Endodermal cell (in vitro differentiated cells): Measurements from ENCODE around the gene KRT2. TPM values are rescaled to one million over a fixed set of nuclear protein-coding genes. Genes with fewer than 3 reads are reported as not detected.

Experiments
- DNase-seq: peaks from one replicate; pipeline ENCODE4 v3.0.0-alpha.2; 2017
- H3K27ac ChIP-seq: 2 replicates; pipeline ENCODE4 v1.5.1; 2013; ENCODE audit warnings: mild to moderate bottlenecking, low read depth, low read length, moderate library complexity
- H3K27me3 ChIP-seq: 2 replicates; pipeline ENCODE4 v1.6.1; 2013; ENCODE audit warnings: mild to moderate bottlenecking, low read length, moderate library complexity; ENCODE audit not compliant: insufficient read depth, control insufficient read depth, poor library complexity, severe bottlenecking
- H3K36me3 ChIP-seq: 2 replicates; pipeline ENCODE4 v1.7.0; 2013; ENCODE audit warnings: mild to moderate bottlenecking, low read length, moderate library complexity; ENCODE audit not compliant: control insufficient read depth, insufficient read depth
- H3K4me1 ChIP-seq: one replicate; pipeline ENCODE4 v1.7.0; 2013; ENCODE audit warnings: low read length; ENCODE audit not compliant: control insufficient read depth, insufficient read depth
- H3K4me3 ChIP-seq: 2 replicates; pipeline ENCODE4 v1.5.1; 2013; ENCODE audit warnings: mild to moderate bottlenecking, low read length, moderate library complexity
- H3K9ac ChIP-seq: 2 replicates; pipeline ENCODE4 v1.6.1; 2013; ENCODE audit warnings: mild to moderate bottlenecking, low read length, moderate library complexity; ENCODE audit not compliant: poor library complexity, severe bottlenecking; ENCODE audit errors: extremely low read depth
- H3K9me3 ChIP-seq: 2 replicates; pipeline ENCODE4 v1.6.1; 2013; ENCODE audit warnings: mild to moderate bottlenecking, low read length, moderate library complexity; ENCODE audit not compliant: control insufficient read depth
- H3K27ac Mint-ChIP-seq: 2 replicates; pipeline ENCODE4 v1.8.0; 2020; ENCODE audit warnings: mixed read lengths
- H3K27me3 Mint-ChIP-seq: 2 replicates; pipeline ENCODE4 v1.8.0; 2021; ENCODE audit warnings: mild to moderate bottlenecking, mixed read lengths; ENCODE audit not compliant: insufficient read depth
- H3K36me3 Mint-ChIP-seq: 2 replicates; pipeline ENCODE4 v1.8.0; 2020; ENCODE audit warnings: low read depth, mixed read lengths
- H3K4me1 Mint-ChIP-seq: 2 replicates; pipeline ENCODE4 v1.8.0; 2020; ENCODE audit warnings: mixed read lengths
- H3K4me3 Mint-ChIP-seq: 2 replicates; pipeline ENCODE4 v1.8.0; 2020; ENCODE audit warnings: mild to moderate bottlenecking, moderate library complexity, mixed read lengths
- H3K9me3 Mint-ChIP-seq: 2 replicates; pipeline ENCODE4 v1.8.0; 2020; ENCODE audit warnings: mild to moderate bottlenecking, mixed read lengths
- WGBS, 2 experiments: methylation state at CpG; one replicate each; pipeline versions ENCODE4 v1.1.5 to v1.1.7; 2013; ENCODE audit warnings: missing lambda C conversion rate in 2 of 2, mixed read lengths in 1 of 2; ENCODE audit not compliant: insufficient coverage in 1 of 2, insufficient read length in 1 of 2; 5-methylcytosine and 5-hydroxymethylcytosine counted together
- total RNA-seq, 2 donors: library from RNA; stranded (reverse); fragmentation: NEBNext Ultra II Directional in 1 of 2; extraction: Animal tissue kit (Norgen Biotek cat#: 25700) in 1 of 2; gene quantifications; 2 replicates in 1 of 2; 3 replicates in 1 of 2; pipeline ENCODE4 v1.2.1, GENCODE V29; 2021
- TF ChIP-seq, protein P1 (sequence below): fragments of 200-600 bp; sonication (generic); conservative IDR thresholded peaks from 2 replicates; pipeline ENCODE4 v1.5.0; 2021; ENCODE audit warnings: antibody characterized with exemption, mild to moderate bottlenecking

Gene KRT2
- total RNA-seq, 2 donors from 2014 or later: not detected

DNA sequence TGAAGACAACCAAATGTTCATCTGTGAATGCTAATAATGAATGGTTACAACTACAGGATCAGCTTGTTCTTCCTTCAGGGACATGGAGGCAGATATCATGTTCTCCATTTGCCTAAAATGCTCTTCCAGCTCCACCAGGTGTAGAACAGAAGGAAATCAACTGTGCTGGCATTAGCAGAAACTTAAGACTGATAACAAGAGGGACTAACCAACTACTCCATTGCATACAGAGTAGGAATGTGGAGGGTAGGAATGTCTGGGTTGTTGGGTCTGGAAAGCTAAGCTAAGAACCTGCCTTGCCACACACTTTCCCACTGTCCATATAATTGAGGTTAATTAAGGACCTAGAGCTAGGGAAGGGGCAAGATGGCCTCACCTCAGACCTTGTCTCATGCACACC lies 11.4 kb upstream of the KRT2 start:
- no peak for DNase-seq
- Mint-ChIP-seq H3K4me1 (no peaks in the 10 kb centered on the region), H3K27me3 (peaks cover 35% of the 10 kb centered on the region), H3K9me3 (no peaks in the 10 kb centered on the region), H3K4me3 (no peak overlapping the region), H3K36me3 (no peaks in the 10 kb centered on the region), H3K27ac (no peak overlapping the region)
- no peak overlapping the region for H3K4me3 ChIP-seq
- TF ChIP-seq, protein P1, sequence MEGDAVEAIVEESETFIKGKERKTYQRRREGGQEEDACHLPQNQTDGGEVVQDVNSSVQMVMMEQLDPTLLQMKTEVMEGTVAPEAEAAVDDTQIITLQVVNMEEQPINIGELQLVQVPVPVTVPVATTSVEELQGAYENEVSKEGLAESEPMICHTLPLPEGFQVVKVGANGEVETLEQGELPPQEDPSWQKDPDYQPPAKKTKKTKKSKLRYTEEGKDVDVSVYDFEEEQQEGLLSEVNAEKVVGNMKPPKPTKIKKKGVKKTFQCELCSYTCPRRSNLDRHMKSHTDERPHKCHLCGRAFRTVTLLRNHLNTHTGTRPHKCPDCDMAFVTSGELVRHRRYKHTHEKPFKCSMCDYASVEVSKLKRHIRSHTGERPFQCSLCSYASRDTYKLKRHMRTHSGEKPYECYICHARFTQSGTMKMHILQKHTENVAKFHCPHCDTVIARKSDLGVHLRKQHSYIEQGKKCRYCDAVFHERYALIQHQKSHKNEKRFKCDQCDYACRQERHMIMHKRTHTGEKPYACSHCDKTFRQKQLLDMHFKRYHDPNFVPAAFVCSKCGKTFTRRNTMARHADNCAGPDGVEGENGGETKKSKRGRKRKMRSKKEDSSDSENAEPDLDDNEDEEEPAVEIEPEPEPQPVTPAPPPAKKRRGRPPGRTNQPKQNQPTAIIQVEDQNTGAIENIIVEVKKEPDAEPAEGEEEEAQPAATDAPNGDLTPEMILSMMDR: no peak
- H3K27ac ChIP-seq: no peak overlapping the region
- H3K9ac ChIP-seq: no peak overlapping the region
- H3K36me3 ChIP-seq: no peaks in the 10 kb centered on the region
- H3K4me1 ChIP-seq: peaks cover 4% of the 10 kb centered on the region
- H3K27me3 ChIP-seq: peaks cover 34% of the 10 kb centered on the region
- no peaks in the 10 kb centered on the region for H3K9me3 ChIP-seq

DNA sequence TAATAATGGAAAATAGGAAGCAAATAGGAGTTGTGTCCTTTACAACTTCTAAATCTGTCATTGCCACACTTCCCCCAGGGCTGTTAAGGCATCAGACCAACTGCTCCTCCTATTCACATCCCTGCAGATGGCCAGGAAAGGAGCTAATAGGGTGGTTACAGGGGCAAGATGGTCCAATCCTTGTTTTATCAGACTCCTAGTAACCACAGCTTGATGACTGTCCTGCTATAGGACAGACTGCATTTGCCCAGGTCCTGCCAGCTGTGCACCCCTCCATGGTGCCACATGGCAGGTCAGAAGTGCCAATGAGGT lies 10.9 kb upstream of the KRT2 start:
- Histone ChIP-seq H3K27ac (no peak overlapping the region), H3K27me3 (peaks cover 34% of the 10 kb centered on the region), H3K9ac (no peak overlapping the region), H3K9me3 (no peaks in the 10 kb centered on the region), H3K4me3 (no peak overlapping the region), H3K4me1 (peaks cover 4% of the 10 kb centered on the region), H3K36me3 (no peaks in the 10 kb centered on the region)
- H3K4me1 Mint-ChIP-seq: no peaks in the 10 kb centered on the region
- H3K4me3 Mint-ChIP-seq: no peak overlapping the region
- no peak overlapping the region for H3K27ac Mint-ChIP-seq
- no peak for DNase-seq
- H3K27me3 Mint-ChIP-seq: peaks cover 37% of the 10 kb centered on the region
- no peaks in the 10 kb centered on the region for H3K36me3 Mint-ChIP-seq
- H3K9me3 Mint-ChIP-seq: no peaks in the 10 kb centered on the region
- TF ChIP-seq, protein P1: no peak

DNA sequence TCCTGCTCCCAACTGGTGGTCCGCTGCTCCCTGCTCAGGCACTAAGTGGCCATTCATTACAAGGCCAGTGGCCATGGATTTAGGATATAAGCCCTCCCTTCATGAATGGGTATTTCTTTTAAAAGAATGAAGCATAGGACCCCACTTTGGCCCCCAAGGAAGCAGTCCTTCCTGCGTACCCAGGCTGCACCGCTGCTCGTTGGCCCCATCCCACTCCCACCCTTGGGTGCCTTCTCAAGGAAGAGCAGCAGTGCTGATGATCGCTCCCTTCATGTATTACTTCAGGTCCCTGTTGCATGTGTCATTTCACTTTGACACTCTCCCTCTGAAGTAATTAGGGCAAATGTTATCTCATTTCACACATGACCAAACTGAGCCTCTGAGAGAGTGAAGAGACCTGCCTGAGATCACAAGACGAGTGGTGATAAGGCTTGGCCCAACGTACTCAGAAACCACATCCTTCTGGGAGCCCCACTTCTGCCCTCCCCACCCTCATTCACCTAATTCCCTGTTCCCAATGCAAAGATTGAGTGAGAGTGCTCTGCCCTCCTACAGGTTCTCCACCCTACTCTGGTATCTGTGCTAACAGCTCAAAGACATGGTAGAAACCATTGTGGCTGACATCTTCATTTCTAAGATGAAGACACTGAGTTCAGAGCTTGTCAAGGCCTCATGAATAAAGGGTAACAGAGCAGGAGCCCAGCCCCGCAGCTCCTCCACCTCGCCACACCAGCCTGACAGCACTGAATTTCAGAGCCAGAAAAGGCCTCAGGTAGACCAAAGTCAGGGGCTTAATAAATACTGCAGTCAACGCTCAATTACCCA lies 10.3 kb upstream of the KRT2 start:
- DNase-seq: no peak
- 87 to 90% methylated on average over 6 to 10 of the region's 10 CpGs for WGBS, 2 experiments
- Mint-ChIP-seq H3K36me3 (no peaks in the 10 kb centered on the region), H3K4me1 (no peaks in the 10 kb centered on the region), H3K27me3 (peaks cover 37% of the 10 kb centered on the region), H3K9me3 (no peaks in the 10 kb centered on the region), H3K27ac (no peak overlapping the region), H3K4me3 (no peak overlapping the region)
- TF ChIP-seq, protein P1: no peak
- no peak overlapping the region for H3K27ac ChIP-seq
- H3K9me3 ChIP-seq: no peaks in the 10 kb centered on the region
- peaks cover 34% of the 10 kb centered on the region for H3K27me3 ChIP-seq
- H3K4me3 ChIP-seq: no peak overlapping the region
- H3K9ac ChIP-seq: no peak overlapping the region
- peaks cover 4% of the 10 kb centered on the region for H3K4me1 ChIP-seq
- H3K36me3 ChIP-seq: no peaks in the 10 kb centered on the region
